SK-N-MC (cell line): ENCODE results near the gene DMAP1.

Source experiments
- EZH2 ChIP-seq: fragments of 200-600 bp; sonication (generic); IDR thresholded peaks from one replicate; pipeline ENCODE4 v1.6.1; 2017; ENCODE audit warnings: antibody characterized with exemption
- FOXP2 ChIP-seq: optimal IDR thresholded peaks from 2 replicates; pipeline ENCODE3; 2011; ENCODE audit warnings: mild to moderate bottlenecking, moderate library complexity; ENCODE audit not compliant: insufficient read depth; ENCODE audit errors: extremely low read length, control extremely low read depth
- POLR2AphosphoS5 ChIP-seq: IDR thresholded peaks from 2 replicates; pipeline ENCODE4 v1.6.1; 2012; ENCODE audit warnings: mild to moderate bottlenecking, low read depth, low read length, borderline replicate concordance

DNA sequence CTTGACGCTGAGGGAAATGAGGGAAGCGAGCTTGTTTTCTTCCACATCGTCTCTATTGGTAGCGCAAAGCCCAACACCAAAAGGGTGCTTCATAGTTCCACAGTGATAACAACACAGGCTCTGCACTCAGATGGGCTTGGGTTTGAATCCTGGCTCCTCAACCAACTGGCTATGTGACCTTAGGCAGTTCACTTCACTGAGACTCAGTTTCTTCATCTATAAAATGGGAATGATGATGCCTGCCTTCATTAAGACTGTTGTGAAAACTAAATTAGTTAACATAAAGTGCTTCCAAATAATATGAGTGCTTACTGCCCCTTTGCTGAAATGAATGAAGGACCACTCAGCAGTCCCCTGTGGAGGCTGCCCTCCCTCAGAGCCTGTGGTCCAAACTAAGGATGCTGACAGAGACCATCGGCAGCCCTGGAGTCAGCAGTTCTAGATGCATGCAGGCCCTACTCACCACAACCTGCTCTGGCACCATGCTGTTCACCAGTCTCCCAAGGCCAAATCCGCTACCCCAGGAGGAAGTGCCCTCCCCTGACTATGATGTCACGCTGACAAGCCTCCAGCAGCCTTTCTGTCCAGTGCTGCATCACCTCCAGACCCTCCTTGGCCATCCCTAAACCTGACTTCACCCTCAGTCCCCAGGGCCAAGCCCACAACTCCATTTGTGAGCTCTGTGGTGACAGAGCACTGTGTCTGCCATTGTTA, 30.7 kb downstream of the DMAP1 start:
- TF ChIP-seq EZH2 = no peak
- no peak for TF ChIP-seq POLR2AphosphoS5
- no peak for TF ChIP-seq FOXP2
